GM13976 (cell line): ENCODE measurements around the gene FKBP1A.

ENCODE experiments used
- DNase-seq: peaks from one replicate; pipeline ENCODE4 v3.0.0; 2012; ENCODE audit warnings: low spot score
- in situ Hi-C: fragments of 300-500 bp; cut with MboI; formaldehyde crosslinking; loops from one replicate; pipeline ENCODE4 v1.12.0; 2022; ENCODE audit warnings: low sequenced_read_pairs, mixed read lengths, inconsistent platforms; ENCODE audit not compliant: unreplicated experiment
- TF ChIP-seq, protein P1 (sequence below): IDR thresholded peaks from 2 replicates; pipeline ENCODE4 v1.5.1; 2012; ENCODE audit warnings: borderline replicate concordance, mild to moderate bottlenecking; ENCODE audit not compliant: insufficient read depth; ENCODE audit errors: extremely low read depth, missing control alignments, control extremely low read depth

Gene FKBP1A

DNA sequence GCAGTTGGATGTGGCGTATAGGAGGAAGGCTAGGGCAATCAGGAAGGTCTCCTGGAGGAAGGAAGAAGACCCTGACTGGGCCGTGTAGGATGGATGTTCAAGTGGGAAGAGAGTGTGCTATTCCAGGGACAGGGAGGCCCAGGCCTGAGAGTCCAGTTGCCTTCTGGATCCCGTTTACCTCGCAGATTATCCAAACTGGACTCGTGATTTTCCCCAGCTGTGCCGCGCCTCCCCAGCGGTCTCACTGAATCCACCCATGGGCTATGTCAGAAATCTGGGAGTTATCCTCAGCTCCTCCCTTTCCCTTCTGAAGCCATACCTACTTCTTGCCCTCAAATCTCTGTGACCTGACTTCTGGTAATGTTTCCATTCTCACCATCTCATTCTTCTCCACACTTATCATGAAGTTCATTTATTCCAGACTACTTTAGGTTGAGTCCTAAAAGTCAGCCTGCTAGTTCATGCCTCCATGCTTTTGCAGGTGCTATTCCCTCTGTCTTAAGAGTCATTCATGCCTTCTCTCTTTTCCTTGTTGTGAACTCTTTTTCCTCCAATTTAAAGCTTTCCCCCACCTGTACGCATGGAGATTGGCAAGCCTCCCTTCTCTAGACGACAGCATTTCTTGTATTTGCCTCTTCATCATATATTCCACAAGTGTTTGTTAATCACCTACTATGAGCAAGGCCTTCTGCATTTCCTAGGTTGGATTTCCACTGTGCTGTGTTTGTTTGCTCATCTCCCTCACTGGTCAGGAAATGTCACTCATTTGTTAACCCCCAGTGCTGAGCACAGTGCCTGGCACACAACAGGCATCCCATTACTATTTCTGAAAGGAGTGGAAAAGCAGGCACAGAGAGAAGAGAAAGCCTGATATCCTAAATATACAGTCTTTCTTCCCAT lies 66.6 kb downstream of the FKBP1A start:
- in situ Hi-C loops, result no loop called here
- DNase-seq, result no peak
- TF ChIP-seq, protein P1, sequence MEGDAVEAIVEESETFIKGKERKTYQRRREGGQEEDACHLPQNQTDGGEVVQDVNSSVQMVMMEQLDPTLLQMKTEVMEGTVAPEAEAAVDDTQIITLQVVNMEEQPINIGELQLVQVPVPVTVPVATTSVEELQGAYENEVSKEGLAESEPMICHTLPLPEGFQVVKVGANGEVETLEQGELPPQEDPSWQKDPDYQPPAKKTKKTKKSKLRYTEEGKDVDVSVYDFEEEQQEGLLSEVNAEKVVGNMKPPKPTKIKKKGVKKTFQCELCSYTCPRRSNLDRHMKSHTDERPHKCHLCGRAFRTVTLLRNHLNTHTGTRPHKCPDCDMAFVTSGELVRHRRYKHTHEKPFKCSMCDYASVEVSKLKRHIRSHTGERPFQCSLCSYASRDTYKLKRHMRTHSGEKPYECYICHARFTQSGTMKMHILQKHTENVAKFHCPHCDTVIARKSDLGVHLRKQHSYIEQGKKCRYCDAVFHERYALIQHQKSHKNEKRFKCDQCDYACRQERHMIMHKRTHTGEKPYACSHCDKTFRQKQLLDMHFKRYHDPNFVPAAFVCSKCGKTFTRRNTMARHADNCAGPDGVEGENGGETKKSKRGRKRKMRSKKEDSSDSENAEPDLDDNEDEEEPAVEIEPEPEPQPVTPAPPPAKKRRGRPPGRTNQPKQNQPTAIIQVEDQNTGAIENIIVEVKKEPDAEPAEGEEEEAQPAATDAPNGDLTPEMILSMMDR, result no peak

DNA sequence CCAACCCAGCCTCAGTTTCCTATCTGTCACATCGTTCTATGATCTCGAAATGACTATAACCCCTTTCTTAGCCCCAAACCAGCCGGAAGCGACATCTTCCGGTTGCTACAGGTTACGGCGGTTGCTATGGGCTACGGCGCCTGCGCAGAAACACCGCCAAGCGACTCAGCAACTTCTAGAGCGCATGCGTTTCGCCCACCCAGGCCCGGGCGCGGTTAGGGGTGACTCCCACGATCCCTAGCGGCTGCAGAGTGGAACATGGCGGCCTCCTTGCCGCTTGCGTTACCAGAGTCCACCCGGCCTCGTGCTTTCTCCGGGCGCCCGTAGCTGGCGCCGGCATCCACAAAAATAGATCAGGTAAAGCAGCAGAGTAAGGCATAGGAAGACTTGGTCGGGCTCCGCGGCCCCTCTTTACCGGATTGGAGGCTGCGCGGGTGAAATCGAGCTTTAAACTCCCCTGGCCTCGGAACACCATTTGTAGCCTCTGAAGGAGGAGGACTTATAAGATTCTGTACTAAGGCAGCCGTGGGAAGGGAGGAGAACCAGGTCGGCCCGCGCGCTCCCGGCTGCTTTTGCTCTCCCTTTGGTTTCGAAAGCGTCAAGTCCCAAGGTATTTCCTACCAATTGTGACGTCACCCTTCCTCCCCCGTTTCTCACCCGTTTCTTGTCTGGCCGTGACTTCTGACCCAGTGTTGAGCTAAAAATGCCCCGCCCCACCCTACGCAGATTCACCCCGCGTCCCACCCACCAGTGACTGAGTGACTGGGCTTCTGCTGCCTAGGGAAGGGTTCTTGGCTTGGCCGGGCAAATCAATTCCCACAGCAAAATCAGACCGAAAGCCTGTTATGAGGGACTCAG lies 67.5 kb downstream of the FKBP1A start:
- peak; percentile 99 for DNase-seq
- in situ Hi-C loops, result no loop called here
- TF ChIP-seq, protein P1, result no peak

DNA sequence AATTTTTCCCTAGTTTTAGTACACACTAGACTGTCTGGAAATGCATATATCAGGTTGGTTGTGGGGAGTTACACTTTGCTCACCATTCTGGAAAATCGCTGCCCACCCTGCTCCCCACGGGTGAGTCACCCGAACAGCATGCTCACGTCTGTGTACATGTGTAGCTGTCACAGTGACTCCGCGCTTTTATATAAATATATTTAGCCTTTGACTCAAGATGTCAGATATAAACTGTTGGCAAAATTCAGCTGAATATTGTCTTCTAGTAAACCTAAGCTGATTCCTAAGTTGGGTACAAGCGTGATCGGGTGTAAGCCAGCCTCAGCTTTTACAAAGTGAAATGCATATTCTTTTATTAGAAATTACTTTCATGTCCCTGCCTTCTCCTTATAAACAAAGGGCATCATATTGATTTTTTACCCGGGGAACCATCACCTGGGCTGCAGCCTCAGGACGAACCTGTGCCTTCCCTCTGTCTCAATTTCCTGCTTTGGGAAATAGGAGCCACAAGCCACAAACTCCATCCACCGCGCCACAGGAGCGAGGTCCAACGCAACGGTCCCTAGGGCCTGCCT lies 68.2 kb downstream of the FKBP1A start:
- no peak for DNase-seq
- TF ChIP-seq, protein P1, result no peak
- in situ Hi-C loops, result no loop called here

DNA sequence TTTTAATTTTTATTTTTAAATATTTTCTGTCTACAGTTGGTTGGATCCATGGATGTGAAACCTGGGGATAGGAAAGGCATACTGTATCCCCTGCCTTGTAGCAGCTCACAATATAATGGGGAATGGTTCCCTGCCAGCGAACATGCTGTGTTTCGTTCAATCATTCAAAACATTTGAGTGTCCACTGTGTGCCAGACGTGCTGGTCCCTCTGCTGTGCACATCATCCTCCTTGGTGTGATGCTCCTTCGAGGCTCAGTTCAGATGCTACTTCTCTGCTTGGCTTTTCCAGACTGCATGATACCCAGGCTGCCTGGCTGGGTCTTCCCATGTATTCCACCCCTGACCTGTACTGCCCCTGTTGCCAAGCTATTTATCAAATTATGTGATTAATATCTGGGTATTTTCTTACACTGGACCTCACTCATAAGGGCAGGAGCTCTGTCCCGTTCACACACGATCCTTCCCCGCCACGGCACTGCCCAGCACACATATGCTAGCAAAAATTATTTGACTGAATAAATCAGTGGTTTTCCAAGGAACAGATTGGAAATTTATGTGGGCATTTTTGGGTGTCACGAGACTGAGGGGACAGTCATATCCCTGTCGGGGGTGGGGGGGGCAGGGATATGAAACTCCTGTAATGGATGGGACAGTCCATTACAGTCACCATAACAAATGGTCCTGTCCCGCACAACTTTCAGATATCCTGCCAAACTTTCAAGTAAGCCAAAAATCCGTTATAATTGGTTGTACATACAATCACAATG lies 68.8 kb downstream of the FKBP1A start:
- TF ChIP-seq, protein P1, result no peak
- in situ Hi-C loops, result no loop called here
- no peak for DNase-seq

DNA sequence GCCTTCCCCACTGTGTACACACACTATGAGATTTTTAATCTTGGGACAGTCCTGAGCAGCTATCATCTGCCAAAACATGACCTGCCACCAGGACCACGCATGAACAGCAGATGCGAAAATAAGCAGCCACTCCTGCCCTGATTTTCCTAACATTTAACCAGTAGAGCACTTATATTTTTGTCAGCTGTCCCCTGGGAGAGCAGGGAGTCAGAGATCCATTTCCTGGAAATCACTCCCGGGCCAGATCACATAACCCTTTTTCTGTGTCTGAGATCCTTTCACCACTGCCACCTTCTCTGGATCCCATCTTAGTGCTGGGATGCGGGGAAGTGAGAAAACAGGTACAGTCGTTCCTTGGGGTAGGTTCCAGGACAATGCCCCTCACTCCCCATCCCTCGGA lies 69.6 kb downstream of the FKBP1A start:
- TF ChIP-seq, protein P1, result no peak
- no peak for DNase-seq
- in situ Hi-C loops, result no loop called here
